ENCODE data around the gene MS4A3.
"Not testable (repeated sequence)": the region's sequence is repeated elsewhere in the genome, so short reads cannot be mapped to it uniquely, and the experiment has no call there.

Gene MS4A3

GRCh38 chr11:60100516-60100915 lies 44.1 kb downstream of the MS4A3 start:
- no peak for DNase-seq (ENCODE audit: low read depth in 1 of 2, low spot score in 1 of 2)
- Histone ChIP-seq H3K4me3 (replicated peaks; ENCODE audit: insufficient read depth, low read length) (no peak overlapping the region), H3K27ac (replicated peaks) (no peak overlapping the region), H3K27me3 (ENCODE audit: insufficient read depth, poor library complexity, severe bottlenecking) (no peaks in the 10 kb centered on the region)
- TF ChIP-seq SPI1 (IDR thresholded peaks at IDR 0.05; ENCODE audit: borderline replicate concordance, low read depth) (no peak), CTCF (IDR thresholded peaks at IDR 0.05; ENCODE audit: insufficient read depth, low read length) (no peak), REST (IDR thresholded peaks at IDR 0.05; ENCODE audit: insufficient replicate concordance, low read depth) (no peak), GABPA (IDR thresholded peaks at IDR 0.05; ENCODE audit: low read depth) (no peak), POLR2AphosphoS5 (IDR thresholded peaks at IDR 0.05; ENCODE audit: low read depth) (no peak)

GRCh38 chr11:60101368-60101767 lies 44.9 kb downstream of the MS4A3 start:
- DNase-seq (ENCODE audit: low read depth in 1 of 2, low spot score in 1 of 2); H3K27ac ChIP-seq (replicated peaks): not testable (repeated sequence)

GRCh38 chr11:60104471-60105115 lies 48.1 kb downstream of the MS4A3 start:
- H3K4me3 ChIP-seq (replicated peaks; ENCODE audit: insufficient read depth, low read length), result not testable (repeated sequence)

More at GRCh38 chr11:60101368-60101767, 44.9 kb downstream of the MS4A3 start:
- not testable (repeated sequence) for H3K27me3 ChIP-seq (ENCODE audit: insufficient read depth, poor library complexity, severe bottlenecking); H3K4me3 ChIP-seq (replicated peaks; ENCODE audit: insufficient read depth, low read length)

GRCh38 chr11:60108631-60109030 lies 52.2 kb downstream of the MS4A3 start:
- not testable (repeated sequence) for H3K4me3 ChIP-seq (replicated peaks; ENCODE audit: insufficient read depth, low read length); H3K27me3 ChIP-seq (ENCODE audit: insufficient read depth, poor library complexity, severe bottlenecking); H3K27ac ChIP-seq (replicated peaks); DNase-seq (ENCODE audit: low read depth in 1 of 2, low spot score in 1 of 2)

More at GRCh38 chr11:60104471-60105115, 48.1 kb downstream of the MS4A3 start:
- not testable (repeated sequence) for H3K27ac ChIP-seq (replicated peaks); H3K27me3 ChIP-seq (ENCODE audit: insufficient read depth, poor library complexity, severe bottlenecking); DNase-seq (ENCODE audit: low read depth in 1 of 2, low spot score in 1 of 2)

GRCh38 chr11:60111793-60112192 lies 55.3 kb downstream of the MS4A3 start:
- no peak for DNase-seq (ENCODE audit: low read depth in 1 of 2, low spot score in 1 of 2)
- no peak for TF ChIP-seq POLR2AphosphoS5 (IDR thresholded peaks at IDR 0.05; ENCODE audit: low read depth)

GRCh38 chr11:60116996-60117790 lies 60.7 kb downstream of the MS4A3 start:
- H3K27ac ChIP-seq (replicated peaks), result no peak overlapping the region
- TF ChIP-seq REST (IDR thresholded peaks at IDR 0.05; ENCODE audit: insufficient replicate concordance, low read depth) (no peak), GABPA (IDR thresholded peaks at IDR 0.05; ENCODE audit: low read depth) (no peak), SPI1 (IDR thresholded peaks at IDR 0.05; ENCODE audit: borderline replicate concordance, low read depth) (no peak), CTCF (IDR thresholded peaks at IDR 0.05; ENCODE audit: insufficient read depth, low read length) (no peak), POLR2AphosphoS5 (IDR thresholded peaks at IDR 0.05; ENCODE audit: low read depth) (no peak)
- no peak for DNase-seq (ENCODE audit: low read depth in 1 of 2, low spot score in 1 of 2)
- H3K27me3 ChIP-seq (ENCODE audit: insufficient read depth, poor library complexity, severe bottlenecking), result no peaks in the 10 kb centered on the region
- no peak overlapping the region for H3K4me3 ChIP-seq (replicated peaks; ENCODE audit: insufficient read depth, low read length)

More at GRCh38 chr11:60111793-60112192, 55.3 kb downstream of the MS4A3 start:
- no peaks in the 10 kb centered on the region for H3K27me3 ChIP-seq (ENCODE audit: insufficient read depth, poor library complexity, severe bottlenecking)
- H3K27ac ChIP-seq (replicated peaks), result no peak overlapping the region
- H3K4me3 ChIP-seq (replicated peaks; ENCODE audit: insufficient read depth, low read length), result no peak overlapping the region
